ENCODE data around the gene FOSL1.

DNA sequence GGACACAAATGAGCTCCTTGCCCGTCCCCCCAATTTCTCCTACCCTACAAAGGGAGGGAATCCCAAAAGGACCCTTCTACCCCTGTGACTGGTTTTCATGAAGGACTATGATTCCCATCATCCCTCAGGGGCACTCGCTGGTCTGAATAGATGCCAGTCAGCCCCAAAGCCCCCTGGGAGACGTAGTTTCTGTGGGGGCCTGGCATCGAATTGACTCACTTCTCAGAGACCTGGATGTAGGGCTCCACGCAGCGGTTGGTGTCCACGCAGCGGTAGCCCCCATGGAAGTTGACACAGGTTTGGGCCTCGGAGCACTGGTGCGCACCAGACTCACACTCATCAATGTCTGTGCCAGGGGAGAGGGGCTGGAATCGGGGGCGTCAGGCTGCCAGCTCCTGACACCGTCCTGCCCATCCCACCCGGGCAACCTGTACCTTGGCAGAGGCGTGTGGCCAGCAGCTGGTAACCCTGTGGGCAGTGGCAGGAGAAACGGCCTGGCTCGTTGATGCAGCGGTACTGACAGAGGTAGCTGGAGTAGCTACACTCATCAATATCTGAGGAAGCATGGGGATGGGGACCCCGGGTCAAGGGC, 32.0 kb downstream of the FOSL1 start:
- TF ChIP-seq, protein P1, sequence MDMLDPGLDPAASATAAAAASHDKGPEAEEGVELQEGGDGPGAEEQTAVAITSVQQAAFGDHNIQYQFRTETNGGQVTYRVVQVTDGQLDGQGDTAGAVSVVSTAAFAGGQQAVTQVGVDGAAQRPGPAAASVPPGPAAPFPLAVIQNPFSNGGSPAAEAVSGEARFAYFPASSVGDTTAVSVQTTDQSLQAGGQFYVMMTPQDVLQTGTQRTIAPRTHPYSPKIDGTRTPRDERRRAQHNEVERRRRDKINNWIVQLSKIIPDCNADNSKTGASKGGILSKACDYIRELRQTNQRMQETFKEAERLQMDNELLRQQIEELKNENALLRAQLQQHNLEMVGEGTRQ (CRISPR knock-in tag; IDR thresholded peaks at IDR 0.05) = no peak
- TF ChIP-seq ZBTB43 (CRISPR knock-in tag; IDR thresholded peaks at IDR 0.05) (no peak), ZNF416 (CRISPR knock-in tag; IDR thresholded peaks at IDR 0.05) (no peak), CTCF (IDR thresholded peaks at IDR 0.05) (no peak)
- TF ChIP-seq, protein P2, sequence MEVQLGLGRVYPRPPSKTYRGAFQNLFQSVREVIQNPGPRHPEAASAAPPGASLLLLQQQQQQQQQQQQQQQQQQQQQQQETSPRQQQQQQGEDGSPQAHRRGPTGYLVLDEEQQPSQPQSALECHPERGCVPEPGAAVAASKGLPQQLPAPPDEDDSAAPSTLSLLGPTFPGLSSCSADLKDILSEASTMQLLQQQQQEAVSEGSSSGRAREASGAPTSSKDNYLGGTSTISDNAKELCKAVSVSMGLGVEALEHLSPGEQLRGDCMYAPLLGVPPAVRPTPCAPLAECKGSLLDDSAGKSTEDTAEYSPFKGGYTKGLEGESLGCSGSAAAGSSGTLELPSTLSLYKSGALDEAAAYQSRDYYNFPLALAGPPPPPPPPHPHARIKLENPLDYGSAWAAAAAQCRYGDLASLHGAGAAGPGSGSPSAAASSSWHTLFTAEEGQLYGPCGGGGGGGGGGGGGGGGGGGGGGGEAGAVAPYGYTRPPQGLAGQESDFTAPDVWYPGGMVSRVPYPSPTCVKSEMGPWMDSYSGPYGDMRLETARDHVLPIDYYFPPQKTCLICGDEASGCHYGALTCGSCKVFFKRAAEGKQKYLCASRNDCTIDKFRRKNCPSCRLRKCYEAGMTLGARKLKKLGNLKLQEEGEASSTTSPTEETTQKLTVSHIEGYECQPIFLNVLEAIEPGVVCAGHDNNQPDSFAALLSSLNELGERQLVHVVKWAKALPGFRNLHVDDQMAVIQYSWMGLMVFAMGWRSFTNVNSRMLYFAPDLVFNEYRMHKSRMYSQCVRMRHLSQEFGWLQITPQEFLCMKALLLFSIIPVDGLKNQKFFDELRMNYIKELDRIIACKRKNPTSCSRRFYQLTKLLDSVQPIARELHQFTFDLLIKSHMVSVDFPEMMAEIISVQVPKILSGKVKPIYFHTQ (CRISPR knock-in tag; IDR thresholded peaks at IDR 0.05) = peak; percentile 45
